Spleen (tissue), 11 donors: ENCODE data around the gene C10orf105. TPM values are rescaled to one million over a fixed set of nuclear protein-coding genes. Genes with fewer than 3 reads are reported as not detected.
A peak's percentile ranks its signal among the peaks of the same experiment; 100 is the strongest.

Source experiments
- DNase-seq: peaks from one replicate; pipeline ENCODE4 v3.0.0-alpha.2; 2020
- H3K27ac ChIP-seq, 8 donors: fragments of 200-600 bp; sonication (generic) in 7 of 8; 1 replicate in 4 of 8; 2 replicates in 4 of 8; pipeline versions ENCODE4 v1.5.0 to v1.8.0; 2016 to 2021; ENCODE audit warnings: inconsistent platforms in 4 of 8, mild to moderate bottlenecking in 4 of 8, moderate library complexity in 1 of 8
- H3K27me3 ChIP-seq, 7 donors: fragments of 200-600 bp; sonication (generic) in 6 of 7; replicated peaks in 1 of 7; 1 replicate in 4 of 7; 2 replicates in 3 of 7; pipeline versions ENCODE4 v1.5.0 to v1.8.0; 2016 to 2021; ENCODE audit warnings: inconsistent platforms in 3 of 7, mild to moderate bottlenecking in 1 of 7
- H3K36me3 ChIP-seq, 6 donors: fragments of 200-600 bp; sonication (generic) in 5 of 6; 1 replicate in 4 of 6; 2 replicates in 2 of 6; pipeline versions ENCODE4 v1.5.0 to v1.8.0; 2016 to 2021; ENCODE audit warnings: inconsistent platforms in 2 of 6
- H3K4me1 ChIP-seq, 6 donors: fragments of 200-600 bp; sonication (generic) in 5 of 6; 1 replicate in 3 of 6; 2 replicates in 3 of 6; pipeline versions ENCODE4 v1.5.0 to v1.8.0; 2016 to 2021; ENCODE audit warnings: inconsistent platforms in 3 of 6
- H3K4me3 ChIP-seq, 8 donors: fragments of 200-600 bp; sonication (generic) in 7 of 8; 1 replicate in 4 of 8; 2 replicates in 4 of 8; pipeline versions ENCODE4 v1.5.0 to v1.8.0; 2016 to 2021; ENCODE audit warnings: inconsistent platforms in 4 of 8, mild to moderate bottlenecking in 4 of 8, moderate library complexity in 2 of 8
- H3K9me3 ChIP-seq, 8 donors: fragments of 200-600 bp; sonication (generic) in 7 of 8; 1 replicate in 4 of 8; 2 replicates in 4 of 8; pipeline versions ENCODE4 v1.5.0 to v1.8.0; 2016 to 2021; ENCODE audit warnings: inconsistent platforms in 4 of 8
- CTCF ChIP-seq, 11 experiments: fragments of 200-600 bp in 7 of 11; fragments of 450-650 bp in 4 of 11; sonication (generic) in 4 of 11; IDR thresholded peaks in 8 of 11; conservative IDR thresholded peaks in 3 of 11; 1 replicate in 7 of 11; 2 replicates in 4 of 11; pipeline versions ENCODE4 v1.4.0 to v1.8.0; 2016 to 2021; ENCODE audit warnings: antibody characterized with exemption in 11 of 11, inconsistent platforms in 4 of 11, mild to moderate bottlenecking in 1 of 11
- POLR2A ChIP-seq, 3 donors: fragments of 450-650 bp; IDR thresholded peaks; one replicate each; pipeline ENCODE4 v1.5.1; 2017; ENCODE audit warnings: antibody characterized with exemption in 3 of 3, mild to moderate bottlenecking in 1 of 3
- POLR2AphosphoS5 ChIP-seq, 3 donors: sonication (generic); formaldehyde crosslinking; IDR thresholded peaks; one replicate each; pipeline ENCODE4 v1.5.1; 2017; ENCODE audit warnings: antibody characterized with exemption in 3 of 3
- WGBS, 5 donors: extraction: QIAGEN DNeasy Blood & Tissue Kit in 3 of 5; methylation state at CpG; one replicate each; pipeline versions ENCODE4 v1.1.5 to v1.1.7; 2013 to 2018; 5-methylcytosine and 5-hydroxymethylcytosine counted together
- intact Hi-C: fragments of 100-400 bp; cut with DNase I; formaldehyde crosslinking; loops from one replicate; pipeline ENCODE4 v1.15.0; 2023; ENCODE audit warnings: low total_unique reads
- polyA plus RNA-seq, 3 donors: library from polyadenylated mRNA; stranded (reverse); fragments of 200-250 nt; gene quantifications; one replicate each; pipeline ENCODE4 v1.2.1, GENCODE V29; 2013
- total RNA-seq, 7 donors: library from RNA; depleted of rRNA in 3 of 7; stranded (reverse); fragments of >200 nt in 3 of 7; fragmentation: NEBNext Ultra II Directional in 4 of 7; extraction: Animal tissue kit (Norgen Biotek cat#: 25700) in 4 of 7; gene quantifications; one replicate each; pipeline versions ENCODE4 v1.1.0 to v1.2.1, GENCODE V29; 2016 to 2021
- donor health status: healthy with polysubstance abuse.
- donor health status: DM: no; HTN: no; CAD: no; lungs with moderate emphysema.
- donor health status: DM: no; HTN: no; CAD: no.
- donor health status: Bipolar disorder and iron deficiency.
- donor health status: healthy.
- donor health status: DM: no; HTN: no; CAD: no.
- donor health status: DM: yes; HTN: yes; CAD: no.

Gene C10orf105
- total and polyA plus RNA-seq, 10 donors = 0.08 to 4.4 (median 2.6) TPM

GRCh38 chr10:71706216-71707121, 13.1 kb downstream of the C10orf105 start:
- no peak for TF ChIP-seq POLR2A (IDR thresholded peaks at IDR 0.05)
- no peak for TF ChIP-seq CTCF (IDR thresholded peaks at IDR 0.05 in 8 of 11, conservative IDR thresholded peaks at IDR 0.05 in 3 of 11)
- no peaks in the 10 kb centered on the region for H3K36me3 ChIP-seq
- DNase-seq = no peak
- H3K4me3 ChIP-seq = no peak overlapping the region
- no peak overlapping the region for H3K27ac ChIP-seq
- H3K27me3 ChIP-seq = no peaks in the 10 kb centered on the region
- WGBS, 5 donors = 90 to 96% (median 96%) methylated on average over 20 to 35 of the region's 35 CpGs
- H3K9me3 ChIP-seq = no peaks in the 10 kb centered on the region
- H3K4me1 ChIP-seq = peaks cover 7 to 48% (median 19%) of the 10 kb centered on the region in 6 donors
- intact Hi-C loops = loop anchor here (10.0 kb wide), 1 partner anchor 312 kb away; the partner anchor contains the start of gene CDH23

DNA sequence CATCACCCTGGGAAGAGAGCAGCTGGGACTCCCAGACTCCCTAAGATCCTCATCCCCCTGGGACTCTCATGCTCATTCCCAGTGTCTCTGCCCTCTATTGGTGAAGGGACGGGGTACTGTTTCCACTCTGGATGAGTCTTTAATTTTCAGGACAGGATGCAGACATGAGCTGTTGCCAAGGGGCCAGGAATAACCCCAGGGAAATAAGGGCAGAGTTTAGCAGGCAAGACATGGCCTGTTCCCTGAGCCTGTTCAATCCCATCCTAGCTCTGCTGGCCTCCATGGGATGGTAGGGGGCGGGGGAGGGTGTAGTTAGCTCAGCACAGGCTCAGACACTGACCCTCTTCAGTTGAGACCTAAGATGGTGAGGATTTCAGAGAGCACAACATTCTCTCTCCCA, 14.0 kb downstream of the C10orf105 start:
- intact Hi-C loops = loop anchor here (10.0 kb wide), 1 partner anchor 311 kb away; the partner anchor contains the start of gene CDH23
- WGBS, 5 donors = 64 to 88% (median 78%) methylated on average over 1 to 2 of the region's 2 CpGs
- no peak for DNase-seq
- Histone ChIP-seq H3K36me3 (no peaks in the 10 kb centered on the region), H3K9me3 (no peaks in the 10 kb centered on the region), H3K27ac (no peak overlapping the region), H3K27me3 (no peaks in the 10 kb centered on the region), H3K4me1 (peaks cover 7 to 50% (median 23%) of the 10 kb centered on the region in 6 donors), H3K4me3 (no peak overlapping the region)
- TF ChIP-seq POLR2A (IDR thresholded peaks at IDR 0.05) (no peak), POLR2AphosphoS5 (IDR thresholded peaks at IDR 0.05) (no peak), CTCF (IDR thresholded peaks at IDR 0.05 in 8 of 11, conservative IDR thresholded peaks at IDR 0.05 in 3 of 11) (no peak)

- intact Hi-C loops = loop anchor here (10.0 kb wide), 1 partner anchor 310 kb away; the partner anchor contains the start of gene CDH23
- Histone ChIP-seq H3K9me3 (no peaks in the 10 kb centered on the region), H3K4me1 (peaks cover 7 to 50% (median 25%) of the 10 kb centered on the region in 6 donors), H3K4me3 (no peak overlapping the region), H3K36me3 (no peaks in the 10 kb centered on the region), H3K27me3 (no peaks in the 10 kb centered on the region), H3K27ac (no peak overlapping the region)
- no peak for DNase-seq
- TF ChIP-seq POLR2AphosphoS5 (IDR thresholded peaks at IDR 0.05) = peak in 1 of 3 donors; percentile 12
- no peak for TF ChIP-seq CTCF (IDR thresholded peaks at IDR 0.05 in 8 of 11, conservative IDR thresholded peaks at IDR 0.05 in 3 of 11)
- no peak for TF ChIP-seq POLR2A (IDR thresholded peaks at IDR 0.05)
- 93 to 97% (median 96%) methylated on average over 7 to 18 of the region's 18 CpGs for WGBS, 5 donors
These were observed 14.8 kb downstream of the C10orf105 start for GRCh38 chr10:71704816-71705215.

- no peak for TF ChIP-seq POLR2AphosphoS5 (IDR thresholded peaks at IDR 0.05)
- no peak for TF ChIP-seq CTCF (IDR thresholded peaks at IDR 0.05 in 8 of 11, conservative IDR thresholded peaks at IDR 0.05 in 3 of 11)
- TF ChIP-seq POLR2A (IDR thresholded peaks at IDR 0.05) = no peak
- Histone ChIP-seq H3K9me3 (no peaks in the 10 kb centered on the region), H3K4me1 (peaks cover 4 to 50% (median 19%) of the 10 kb centered on the region in 6 donors), H3K27ac (no peak overlapping the region), H3K36me3 (no peaks in the 10 kb centered on the region), H3K27me3 (no peaks in the 10 kb centered on the region), H3K4me3 (no peak overlapping the region)
- 80 to 93% (median 84%) methylated on average over 11 of the region's 11 CpGs for WGBS, 5 donors
- intact Hi-C loops = loop anchor here (10.0 kb wide), 1 partner anchor 309 kb away; the partner anchor contains the start of gene CDH23
- DNase-seq = no peak
These were observed 16.0 kb downstream of the C10orf105 start for GRCh38 chr10:71703577-71703976.
